OCI-M1 (cell line): Measurements from ENCODE around the gene HOOK2.

ENCODE experiments used
- DNase-seq: peaks from one replicate; lab custom pipeline; 2025; lab: John Stamatoyannopoulos, UW

HOOK2 gene

DNA sequence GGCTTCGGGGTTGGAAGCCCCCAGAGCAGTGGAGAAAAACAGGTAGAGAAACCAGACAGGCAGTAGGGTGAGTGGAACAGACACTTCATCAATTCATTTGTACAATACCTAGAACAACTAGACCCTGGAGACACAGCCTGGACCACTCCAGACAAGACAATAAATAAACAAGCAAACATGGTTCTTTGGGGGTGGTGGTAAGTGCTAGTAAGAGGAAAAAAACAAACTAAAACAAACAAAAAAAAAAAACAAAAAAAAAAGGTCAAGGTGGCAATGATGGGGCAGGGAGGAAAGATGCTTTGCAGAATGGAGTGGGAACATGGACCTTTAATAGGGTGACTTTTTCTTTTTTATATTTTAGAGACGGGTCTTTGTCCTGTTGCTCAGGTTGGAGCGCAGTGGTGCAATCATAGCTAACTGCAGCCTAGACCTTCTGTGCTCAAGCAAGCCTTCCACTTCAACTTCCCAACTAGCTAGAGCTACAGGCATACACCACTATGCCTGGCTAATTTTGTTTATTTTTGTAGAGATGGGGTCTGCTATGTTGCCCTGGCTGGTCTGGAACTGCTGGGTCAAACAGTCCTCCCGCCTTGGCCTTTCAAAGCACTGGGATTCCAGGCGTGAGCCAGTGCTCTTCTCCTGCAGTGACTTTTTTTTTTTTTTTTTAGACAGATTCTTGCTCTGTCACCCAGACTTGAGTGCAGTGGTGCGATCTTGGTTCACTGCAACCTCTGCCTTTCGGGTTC lies 19.0 kb upstream of the HOOK2 start:
- DNase-seq = no peak

DNA sequence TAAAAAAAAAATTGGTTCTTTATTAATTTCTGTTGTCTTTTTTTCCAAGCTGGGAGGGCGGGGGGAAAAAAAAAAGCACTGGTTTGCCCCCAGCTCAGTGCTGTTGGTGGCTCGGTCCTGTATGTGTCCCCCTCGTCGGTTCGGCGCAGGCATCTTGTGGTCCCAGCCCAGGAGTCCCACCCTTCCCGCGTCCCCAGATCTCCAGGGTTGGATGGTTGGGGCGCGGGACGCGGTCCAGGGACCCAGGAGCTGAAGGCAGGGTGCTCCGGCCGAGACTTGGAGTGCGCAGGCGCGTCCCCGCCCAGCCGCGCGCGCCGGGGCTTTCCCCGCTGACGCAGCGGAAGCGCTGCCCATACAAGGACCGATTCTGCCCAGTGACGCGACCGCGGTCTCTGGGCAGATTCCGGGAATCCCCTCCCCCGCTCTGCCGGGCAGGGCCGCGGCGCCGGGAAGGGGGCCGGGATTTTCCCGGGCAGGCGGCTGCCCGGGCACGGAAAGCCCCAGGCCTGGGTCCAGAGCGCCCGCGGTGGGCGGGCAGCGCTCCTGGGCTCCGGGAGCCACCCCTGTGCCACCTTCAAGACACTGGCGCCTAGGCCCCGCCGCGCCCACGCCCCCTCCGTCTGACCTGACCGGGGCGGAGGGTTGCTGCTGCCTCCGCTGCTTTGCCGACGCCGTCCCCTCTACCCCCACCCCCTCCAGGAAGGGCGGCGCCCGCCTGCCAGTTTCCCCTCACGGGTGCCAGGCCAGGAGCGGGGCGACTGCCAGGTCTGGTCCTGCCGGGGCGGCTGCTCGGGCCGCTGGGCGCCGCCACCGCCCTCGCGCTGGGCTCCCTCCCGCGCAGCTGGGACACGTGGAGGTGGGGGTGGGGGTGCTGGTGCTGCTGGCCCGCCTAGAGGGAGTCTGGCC lies 18.2 kb upstream of the HOOK2 start:
- peak; percentile 92 for DNase-seq

DNA sequence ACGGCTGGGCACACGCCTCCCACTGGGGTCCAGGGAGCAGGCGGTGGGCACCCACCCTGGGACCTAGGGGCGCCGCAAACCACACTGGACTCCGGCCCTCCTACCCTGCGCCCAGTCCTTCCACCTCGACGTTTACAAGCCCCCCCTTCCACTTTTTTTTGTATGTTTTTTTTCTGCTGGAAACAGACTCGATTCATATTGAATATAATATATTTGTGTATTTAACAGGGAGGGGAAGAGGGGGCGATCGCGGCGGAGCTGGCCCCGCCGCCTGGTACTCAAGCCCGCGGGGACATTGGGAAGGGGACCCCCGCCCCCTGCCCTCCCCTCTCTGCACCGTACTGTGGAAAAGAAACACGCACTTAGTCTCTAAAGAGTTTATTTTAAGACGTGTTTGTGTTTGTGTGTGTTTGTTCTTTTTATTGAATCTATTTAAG lies 17.5 kb upstream of the HOOK2 start:
- peak; percentile 68 for DNase-seq

DNA sequence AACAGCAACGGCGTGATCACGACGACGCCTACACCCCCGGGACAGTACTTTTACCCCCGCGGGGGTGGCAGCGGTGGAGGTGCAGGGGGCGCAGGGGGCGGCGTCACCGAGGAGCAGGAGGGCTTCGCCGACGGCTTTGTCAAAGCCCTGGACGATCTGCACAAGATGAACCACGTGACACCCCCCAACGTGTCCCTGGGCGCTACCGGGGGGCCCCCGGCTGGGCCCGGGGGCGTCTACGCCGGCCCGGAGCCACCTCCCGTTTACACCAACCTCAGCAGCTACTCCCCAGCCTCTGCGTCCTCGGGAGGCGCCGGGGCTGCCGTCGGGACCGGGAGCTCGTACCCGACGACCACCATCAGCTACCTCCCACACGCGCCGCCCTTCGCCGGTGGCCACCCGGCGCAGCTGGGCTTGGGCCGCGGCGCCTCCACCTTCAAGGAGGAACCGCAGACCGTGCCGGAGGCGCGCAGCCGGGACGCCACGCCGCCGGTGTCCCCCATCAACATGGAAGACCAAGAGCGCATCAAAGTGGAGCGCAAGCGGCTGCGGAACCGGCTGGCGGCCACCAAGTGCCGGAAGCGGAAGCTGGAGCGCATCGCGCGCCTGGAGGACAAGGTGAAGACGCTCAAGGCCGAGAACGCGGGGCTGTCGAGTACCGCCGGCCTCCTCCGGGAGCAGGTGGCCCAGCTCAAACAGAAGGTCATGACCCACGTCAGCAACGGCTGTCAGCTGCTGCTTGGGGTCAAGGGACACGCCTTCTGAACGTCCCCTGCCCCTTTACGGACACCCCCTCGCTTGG lies 16.9 kb upstream of the HOOK2 start:
- peak; percentile 78 for DNase-seq

DNA sequence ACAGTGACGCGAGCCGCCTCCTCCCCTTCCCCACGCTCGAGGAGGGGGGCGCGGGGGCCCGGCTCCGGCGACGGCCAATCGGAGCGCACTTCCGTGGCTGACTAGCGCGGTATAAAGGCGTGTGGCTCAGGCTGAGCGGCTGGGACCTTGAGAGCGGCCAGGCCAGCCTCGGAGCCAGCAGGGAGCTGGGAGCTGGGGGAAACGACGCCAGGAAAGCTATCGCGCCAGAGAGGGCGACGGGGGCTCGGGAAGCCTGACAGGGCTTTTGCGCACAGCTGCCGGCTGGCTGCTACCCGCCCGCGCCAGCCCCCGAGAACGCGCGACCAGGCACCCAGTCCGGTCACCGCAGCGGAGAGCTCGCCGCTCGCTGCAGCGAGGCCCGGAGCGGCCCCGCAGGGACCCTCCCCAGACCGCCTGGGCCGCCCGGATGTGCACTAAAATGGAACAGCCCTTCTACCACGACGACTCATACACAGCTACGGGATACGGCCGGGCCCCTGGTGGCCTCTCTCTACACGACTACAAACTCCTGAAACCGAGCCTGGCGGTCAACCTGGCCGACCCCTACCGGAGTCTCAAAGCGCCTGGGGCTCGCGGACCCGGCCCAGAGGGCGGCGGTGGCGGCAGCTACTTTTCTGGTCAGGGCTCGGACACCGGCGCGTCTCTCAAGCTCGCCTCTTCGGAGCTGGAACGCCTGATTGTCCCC lies 16.1 kb upstream of the HOOK2 start, which contains the start of gene JUNB:
JUNB (plus strand) TSS at position 142 of the 706 bp plus-strand sequence; CDS start at position 428, 286 bp downstream.
- DNase-seq = peak; percentile 94

DNA sequence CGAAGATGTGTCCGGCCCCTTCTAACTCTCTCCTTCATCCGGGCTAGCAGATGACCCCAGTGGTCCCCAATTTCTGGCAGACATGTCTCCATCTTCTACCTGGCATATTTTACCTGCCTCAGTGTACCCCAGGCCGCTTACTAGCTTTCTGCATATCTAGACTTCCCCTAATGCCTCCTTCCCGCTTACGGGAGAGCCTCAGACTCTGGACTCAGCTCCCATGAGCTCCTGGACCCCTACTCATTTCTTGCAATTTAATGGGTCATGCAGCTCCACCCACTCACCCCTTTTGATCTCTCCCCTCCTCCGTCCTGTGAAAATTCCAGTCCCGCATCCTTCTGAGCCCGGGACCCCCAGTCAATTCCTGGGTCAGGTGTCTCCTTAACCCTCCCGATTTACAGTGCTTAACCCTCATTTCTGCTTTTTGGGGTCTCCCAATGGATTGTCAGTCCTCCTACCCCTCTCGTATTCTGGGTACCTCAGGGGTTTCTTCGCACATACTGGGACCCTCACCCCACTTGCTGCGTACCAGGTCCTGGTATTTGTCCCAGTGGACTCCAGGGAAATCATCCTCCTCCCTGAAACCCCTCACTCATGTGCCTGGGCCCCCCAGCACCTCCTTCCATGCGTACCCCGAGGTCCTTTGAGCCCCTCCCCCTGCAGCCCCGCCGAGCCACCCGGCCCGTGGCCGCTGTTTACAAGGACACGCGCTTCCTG lies 15.4 kb upstream of the HOOK2 start:
- DNase-seq = peak; percentile 50

DNA sequence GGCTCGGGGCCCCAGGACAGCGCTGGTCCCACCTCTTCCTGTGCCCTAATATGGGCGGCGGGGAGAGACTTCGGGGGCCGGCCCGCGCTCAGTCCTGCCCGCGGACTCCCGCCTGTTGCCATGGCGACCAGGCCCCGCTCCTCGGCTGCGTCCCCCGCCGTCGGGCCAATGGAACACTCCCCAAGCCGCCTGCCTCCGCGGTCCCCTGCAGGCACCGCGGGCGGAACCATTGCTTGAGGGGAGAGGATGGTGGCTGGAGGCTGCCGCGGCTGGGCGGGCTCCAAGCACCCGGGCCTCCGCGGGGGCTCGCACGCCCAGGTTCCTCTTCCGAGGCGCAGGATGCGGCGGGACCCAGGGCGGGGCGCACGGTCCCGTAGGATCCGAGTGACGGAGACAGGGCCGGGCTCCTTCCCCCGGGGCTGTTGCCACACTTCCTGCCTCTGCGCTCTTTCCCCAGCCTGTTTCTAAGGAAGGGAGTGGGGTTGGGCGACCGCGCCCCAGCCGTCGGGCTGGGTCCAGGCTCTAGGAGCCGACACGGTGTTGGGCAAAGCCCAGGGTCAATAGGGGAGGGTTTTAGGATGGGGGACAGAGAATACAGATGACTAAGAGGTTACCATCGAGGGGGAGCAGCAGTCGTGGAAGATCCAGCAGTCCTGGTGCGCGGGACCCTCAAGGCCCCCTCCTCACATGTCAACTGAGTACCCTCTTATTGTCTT lies 14.7 kb upstream of the HOOK2 start:
- DNase-seq = peak; percentile 95

DNA sequence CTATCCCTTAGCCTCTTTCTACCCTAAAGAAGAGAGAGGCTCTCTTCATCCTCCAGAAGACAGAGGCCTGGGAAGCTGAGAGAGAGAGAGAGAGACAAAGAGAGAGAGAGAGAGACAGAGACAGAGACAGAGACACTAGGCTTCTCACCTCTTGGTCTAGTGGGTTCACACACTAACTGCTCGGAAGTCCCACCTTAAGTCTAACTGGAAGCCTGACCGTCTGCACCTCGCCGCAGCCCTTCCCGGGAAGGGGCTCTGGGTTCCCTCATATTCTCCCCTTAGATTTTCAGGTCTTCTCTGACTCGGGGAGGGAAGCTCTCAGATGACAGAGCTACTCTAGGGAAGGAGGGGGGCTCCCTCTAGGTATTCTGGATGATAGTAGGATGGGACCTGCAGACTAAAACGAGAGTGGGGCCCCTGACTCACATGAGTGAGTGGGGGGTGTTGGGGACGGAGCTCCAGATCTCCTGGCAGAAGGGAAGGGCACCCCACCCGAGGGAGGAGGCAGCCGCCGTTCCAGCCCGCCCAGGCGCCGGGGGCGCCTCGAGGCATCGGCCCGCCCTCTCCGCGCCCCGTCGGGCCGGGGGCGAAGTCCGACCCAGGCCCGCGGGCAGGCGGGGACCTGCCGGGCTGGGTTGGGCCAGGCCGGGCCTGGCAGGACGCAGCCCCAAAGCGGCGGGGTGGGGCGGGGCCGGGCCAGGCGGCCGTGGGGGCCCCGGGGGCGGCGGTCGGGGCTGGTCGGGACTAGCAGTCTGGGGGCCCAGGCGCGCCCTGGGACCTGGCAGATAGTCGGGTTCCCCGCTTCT lies 13.9 kb upstream of the HOOK2 start:
- peak; percentile 69 for DNase-seq

DNA sequence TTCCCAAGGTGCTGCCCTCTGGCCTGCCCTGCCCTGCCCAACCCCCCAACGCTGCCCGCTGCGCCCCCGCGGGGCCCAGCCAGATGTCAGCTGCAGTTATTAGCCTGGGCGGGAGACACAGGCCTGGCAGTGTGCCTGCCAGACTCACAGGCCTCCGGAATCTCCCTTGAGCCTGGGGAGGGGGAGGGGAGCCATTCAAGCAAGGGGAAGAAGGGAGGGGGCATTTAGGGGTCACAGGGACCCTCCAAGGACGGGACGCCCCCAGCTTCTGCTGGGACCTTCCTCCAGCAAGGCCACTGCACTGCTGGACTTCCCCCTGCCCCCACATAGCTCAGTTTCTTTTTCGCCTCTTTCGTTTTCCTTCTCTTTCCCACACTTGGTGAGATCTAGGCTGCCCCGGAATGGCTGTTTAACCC lies 13.3 kb upstream of the HOOK2 start:
- DNase-seq = peak; percentile 80

DNA sequence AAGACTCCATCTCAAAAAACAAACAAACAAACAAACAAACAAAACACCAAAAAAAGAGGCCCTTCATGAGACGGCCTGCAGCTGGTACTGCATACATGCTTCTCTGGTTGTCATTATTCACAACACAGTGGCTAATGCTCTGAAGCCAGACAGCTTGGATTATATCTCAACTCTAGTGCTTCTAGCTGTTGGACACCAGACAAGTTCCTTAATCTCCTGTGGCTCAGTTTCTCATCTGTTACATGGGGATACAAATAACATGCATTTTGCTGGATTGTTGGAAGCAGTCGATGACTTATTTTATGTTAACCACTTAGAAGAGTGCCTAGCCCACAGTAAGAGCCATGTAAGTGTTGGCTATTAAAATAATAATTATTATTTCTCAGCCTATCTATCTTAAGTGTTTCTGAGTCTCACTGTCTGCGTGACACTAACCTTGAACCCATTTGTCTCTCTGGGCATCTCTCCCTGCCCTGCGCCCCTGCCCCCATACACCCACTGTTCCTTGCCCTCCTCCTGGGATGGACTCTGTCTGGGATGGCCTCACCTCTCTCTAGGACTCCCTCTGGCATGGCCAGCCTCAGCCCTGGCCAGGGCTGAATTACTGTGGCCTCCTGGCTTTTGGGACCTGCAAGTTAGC lies 12.8 kb upstream of the HOOK2 start:
- peak; percentile 46 for DNase-seq

DNA sequence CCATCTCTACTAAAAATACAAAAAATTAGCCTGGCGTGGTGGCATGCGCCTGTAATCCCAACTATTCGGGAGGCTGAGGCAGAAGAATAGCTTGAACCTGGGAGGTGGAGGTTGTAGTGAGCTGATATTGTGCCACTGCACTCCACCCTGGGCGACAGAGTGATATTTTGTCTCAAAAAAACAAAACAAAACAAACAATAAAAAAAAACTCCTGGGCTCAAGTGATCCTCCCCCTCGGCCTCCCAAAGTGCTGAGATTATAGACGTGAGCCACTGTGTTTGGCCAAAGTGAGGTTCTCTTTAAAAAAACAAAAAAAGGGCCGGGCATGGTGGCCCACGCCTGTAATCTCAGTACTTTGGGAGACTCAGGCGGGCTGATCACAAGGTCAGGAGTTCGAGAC lies 12.1 kb upstream of the HOOK2 start:
- no peak for DNase-seq

DNA sequence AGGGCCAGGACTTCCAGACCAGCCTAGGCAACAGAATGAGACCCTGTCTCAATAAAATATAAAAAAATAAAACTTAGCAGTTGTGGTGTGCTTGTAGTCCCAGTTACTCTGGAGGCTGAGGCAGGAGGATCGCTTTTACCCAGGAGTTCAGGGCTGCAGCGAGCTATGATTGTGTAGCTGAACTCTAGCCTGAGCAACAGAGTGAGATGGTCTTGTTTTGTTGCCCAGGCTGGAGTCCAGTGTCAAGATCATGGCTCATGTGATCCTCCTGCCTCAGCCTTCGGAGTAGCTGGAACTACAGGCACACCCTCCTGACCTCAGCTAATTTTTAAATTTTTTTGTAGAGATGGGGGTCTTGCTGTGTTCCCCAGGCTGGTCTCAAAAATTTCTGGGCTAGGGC lies 11.6 kb upstream of the HOOK2 start:
- no peak for DNase-seq

DNA sequence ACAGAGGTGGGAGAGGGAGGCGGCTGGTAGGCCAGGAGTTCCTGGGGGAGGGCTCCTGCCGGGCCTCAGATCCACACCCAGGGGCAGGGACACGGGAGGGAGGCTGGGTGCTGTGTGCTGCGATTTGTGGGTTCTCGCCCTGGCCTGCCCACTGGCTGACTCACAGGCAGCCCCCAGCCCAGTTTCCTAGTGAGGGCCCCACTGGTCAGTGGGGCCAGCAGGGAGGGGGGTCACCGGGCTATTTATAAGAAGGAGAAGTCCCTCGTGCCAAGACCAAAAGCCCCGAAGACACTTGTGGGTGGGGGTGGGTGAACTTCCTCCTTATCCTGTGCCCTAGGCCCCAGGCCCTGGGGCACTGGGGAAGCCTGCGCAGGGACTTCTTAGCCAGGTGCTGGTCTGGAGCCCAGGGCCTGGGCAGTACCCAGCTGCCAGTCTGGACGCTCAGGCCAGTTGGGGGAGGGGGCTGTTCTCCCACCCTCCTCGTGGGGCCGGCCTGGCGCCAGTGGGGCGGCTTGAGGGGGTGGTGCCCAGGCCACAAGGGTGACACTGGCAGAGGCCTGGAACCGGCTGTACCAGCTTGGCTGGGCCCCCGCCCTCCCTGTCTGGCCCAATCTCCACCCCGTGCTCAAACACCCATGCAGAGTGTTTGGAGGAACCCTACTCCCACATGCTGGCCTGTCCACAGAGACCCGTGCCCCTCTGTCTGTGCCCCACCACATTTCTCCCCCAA lies 11.0 kb upstream of the HOOK2 start:
- DNase-seq = peak; percentile 52

DNA sequence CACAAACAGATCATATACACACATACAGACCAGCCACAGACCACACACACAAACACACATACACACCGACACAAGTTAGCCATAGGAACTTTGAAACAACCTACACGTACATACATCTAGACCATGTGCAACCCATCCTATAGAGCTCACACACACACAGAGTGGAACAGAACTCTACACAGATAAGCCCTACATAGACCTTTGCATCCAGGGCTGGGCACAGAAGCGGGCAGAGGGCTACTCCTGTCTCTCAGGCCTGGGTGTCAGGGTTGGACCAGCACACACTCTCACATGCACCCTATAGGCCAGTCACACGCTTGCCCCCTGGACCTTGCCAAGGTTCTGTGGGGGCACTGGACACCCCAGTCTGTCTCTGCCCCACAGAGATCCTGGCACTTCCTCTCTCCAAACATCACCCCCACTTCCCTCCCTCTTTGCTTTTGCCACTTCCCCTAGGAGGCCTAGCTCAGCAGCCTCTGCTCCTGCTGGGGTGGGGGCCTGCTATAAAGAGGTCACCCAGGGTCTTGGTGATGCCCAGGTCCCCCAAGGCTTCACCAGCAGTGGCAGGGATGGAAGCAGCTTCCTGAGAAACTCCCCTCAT lies 10.2 kb upstream of the HOOK2 start:
- peak; percentile 50 for DNase-seq

DNA sequence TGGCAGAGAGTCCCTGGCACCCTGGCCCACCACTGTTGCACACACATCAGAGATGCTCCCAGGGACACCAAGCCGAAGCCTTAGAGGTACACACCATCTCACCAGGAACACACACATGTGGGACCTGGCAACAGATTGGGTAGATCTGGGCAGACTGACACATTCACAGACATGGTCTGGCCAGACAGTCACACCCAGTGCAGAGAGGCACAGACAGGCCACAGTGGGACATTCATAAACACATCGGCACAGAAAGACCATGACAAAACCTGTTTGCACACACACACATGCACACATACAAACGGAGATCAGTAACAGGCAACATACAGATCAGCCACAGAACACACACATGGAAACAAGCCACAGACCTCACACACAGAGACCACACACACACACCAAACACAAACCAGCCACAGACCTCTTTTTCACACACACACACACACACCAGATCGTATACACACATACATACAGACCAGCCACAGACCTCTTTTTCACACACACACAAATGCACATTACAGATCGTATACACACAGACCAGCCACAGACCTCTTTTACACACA lies 9.6 kb upstream of the HOOK2 start:
- peak; percentile 50 for DNase-seq

DNA sequence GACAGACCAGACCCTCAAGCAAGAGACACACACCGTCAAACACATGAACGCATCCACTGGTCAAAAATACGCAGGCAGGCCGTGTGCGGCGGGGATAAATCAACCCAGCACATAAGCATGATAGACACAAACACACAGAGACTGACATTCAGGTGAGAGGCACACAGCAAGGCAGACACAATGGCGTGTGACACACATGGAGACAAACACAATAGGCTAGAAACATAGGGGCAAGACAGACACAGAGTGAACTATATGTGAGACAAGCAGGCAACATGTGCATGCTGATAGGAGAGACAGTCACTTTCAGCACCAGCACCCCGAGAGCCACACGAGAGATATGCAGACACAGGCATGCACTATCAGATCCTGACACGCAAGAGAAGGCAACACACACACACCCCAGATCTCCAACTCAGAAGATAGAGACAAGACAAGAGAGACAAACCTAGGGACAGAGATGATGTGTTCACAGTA lies 9.1 kb upstream of the HOOK2 start:
- peak; percentile 78 for DNase-seq

DNA sequence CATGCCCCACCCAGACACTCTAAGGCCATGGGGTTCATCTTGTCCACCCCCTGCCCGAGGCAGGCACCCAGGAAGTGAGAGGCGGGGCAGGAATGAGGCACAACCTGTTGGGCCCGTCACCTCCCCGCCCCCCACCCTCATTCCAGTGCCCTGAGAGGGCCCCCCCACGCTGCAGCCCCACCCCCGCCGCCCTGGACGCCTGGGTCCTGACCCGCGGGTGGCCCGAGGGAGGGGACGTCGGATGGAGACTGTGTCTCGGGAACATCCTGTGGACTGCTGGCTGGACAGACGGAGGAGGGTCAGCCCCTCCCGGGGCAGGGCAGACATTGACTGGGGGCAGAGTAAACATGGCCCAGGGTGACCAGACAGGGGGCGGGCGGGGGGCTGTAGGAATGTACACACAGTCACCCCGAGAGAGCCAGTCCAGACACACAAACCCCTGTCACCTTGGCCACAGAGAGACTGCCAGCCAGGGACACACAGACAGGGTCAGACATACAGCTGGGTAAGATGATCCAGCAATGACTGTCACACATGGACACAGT lies 8.6 kb upstream of the HOOK2 start:
- no peak for DNase-seq
